Left ventricle myocardium inferior (tissue), 1 donor: ENCODE data around the gene DCAF6. TPM values are rescaled to one million over a fixed set of nuclear protein-coding genes. Genes with fewer than 3 reads are reported as not detected.

Experiments used
- DNase-seq: peaks from one replicate; pipeline ENCODE4 v3.0.0-alpha.2; 2020
- H3K27ac ChIP-seq: fragments of 200-600 bp; replicated peaks from 2 replicates; pipeline ENCODE4 v1.8.0; 2021
- H3K27me3 ChIP-seq: fragments of 200-600 bp; 2 replicates; pipeline ENCODE4 v1.8.0; 2021; ENCODE audit warnings: low read depth
- H3K36me3 ChIP-seq: fragments of 200-600 bp; 2 replicates; pipeline ENCODE4 v1.8.0; 2021
- H3K4me1 ChIP-seq: fragments of 200-600 bp; 2 replicates; pipeline ENCODE4 v1.8.0; 2021
- H3K4me3 ChIP-seq: fragments of 200-600 bp; 2 replicates; pipeline ENCODE4 v1.8.0; 2021; ENCODE audit warnings: mild to moderate bottlenecking, moderate library complexity
- H3K9me3 ChIP-seq: fragments of 200-600 bp; replicated peaks from 2 replicates; pipeline ENCODE4 v1.8.0; 2021
- CTCF ChIP-seq: fragments of 200-600 bp; IDR thresholded peaks from 2 replicates; pipeline ENCODE4 v1.8.0; 2021; ENCODE audit warnings: antibody characterized with exemption, mild to moderate bottlenecking, borderline replicate concordance
- intact Hi-C: fragments of 100-400 bp; cut with micrococcal nuclease; formaldehyde crosslinking; loops from one replicate; pipeline ENCODE4 v1.11.0; 2022
- total RNA-seq: library from RNA; stranded (reverse); fragmentation: NEBNext Ultra II Directional; extraction: Animal tissue kit (Norgen Biotek cat#: 25700); gene quantifications from one replicate; pipeline ENCODE4 v1.2.1, GENCODE V29; 2021
- donor health status: DM: no; HTN: yes; CAD: no; lungs with severe emphysema.

DCAF6 gene
- total RNA-seq, 1 donor from 2014 or later, result 196 TPM

GRCh38 chr1:167974698-167975097 lies 38.2 kb downstream of the DCAF6 start:
- Histone ChIP-seq H3K27ac (no peak overlapping the region), H3K4me1 (peaks cover 34% of the 10 kb centered on the region), H3K4me3 (no peak overlapping the region), H3K27me3 (no peaks in the 10 kb centered on the region), H3K36me3 (peaks cover 31% of the 10 kb centered on the region), H3K9me3 (no peaks in the 10 kb centered on the region)
- TF ChIP-seq CTCF, result no peak
- intact Hi-C loops, result no loop called here
- DNase-seq, result no peak

- H3K36me3 ChIP-seq, result peaks cover 43% of the 10 kb centered on the region
- no peak overlapping the region for H3K27ac ChIP-seq
- peaks cover 37% of the 10 kb centered on the region for H3K4me1 ChIP-seq
- no peaks in the 10 kb centered on the region for H3K9me3 ChIP-seq
- TF ChIP-seq CTCF, result no peak
- no peak overlapping the region for H3K4me3 ChIP-seq
- intact Hi-C loops, result no loop called here
- no peak for DNase-seq
- no peaks in the 10 kb centered on the region for H3K27me3 ChIP-seq
These were observed 40.8 kb downstream of the DCAF6 start for GRCh38 chr1:167977245-167977644.

GRCh38 chr1:167981933-167982332 lies 45.5 kb downstream of the DCAF6 start:
- DNase-seq, result no peak
- intact Hi-C loops, result no loop called here
- Histone ChIP-seq H3K4me1 (peaks cover 7% of the 10 kb centered on the region), H3K27me3 (no peaks in the 10 kb centered on the region), H3K4me3 (no peak overlapping the region), H3K27ac (no peak overlapping the region), H3K36me3 (peaks cover 20% of the 10 kb centered on the region), H3K9me3 (no peaks in the 10 kb centered on the region)
- TF ChIP-seq CTCF, result no peak

GRCh38 chr1:167983797-167984420 lies 47.4 kb downstream of the DCAF6 start:
- H3K36me3 ChIP-seq, result peaks cover 14% of the 10 kb centered on the region
- H3K9me3 ChIP-seq, result no peaks in the 10 kb centered on the region
- no peaks in the 10 kb centered on the region for H3K27me3 ChIP-seq
- peaks cover 7% of the 10 kb centered on the region for H3K4me1 ChIP-seq
- DNase-seq, result no peak
- H3K27ac ChIP-seq, result no peak overlapping the region
- intact Hi-C loops, result no loop called here
- no peak overlapping the region for H3K4me3 ChIP-seq
- TF ChIP-seq CTCF, result no peak

GRCh38 chr1:167984886-167985489 lies 48.5 kb downstream of the DCAF6 start:
- no peak for TF ChIP-seq CTCF
- H3K4me1 ChIP-seq, result peaks cover 7% of the 10 kb centered on the region
- no peak for DNase-seq
- H3K9me3 ChIP-seq, result no peaks in the 10 kb centered on the region
- intact Hi-C loops, result no loop called here
- H3K36me3 ChIP-seq, result peaks cover 9% of the 10 kb centered on the region
- H3K27ac ChIP-seq, result no peak overlapping the region
- H3K4me3 ChIP-seq, result no peak overlapping the region
- H3K27me3 ChIP-seq, result no peaks in the 10 kb centered on the region
